GM18861 (cell line): ENCODE measurements around the gene JMJD8.
"Not testable (repeated sequence)": the region's sequence is repeated elsewhere in the genome, so short reads cannot be mapped to it uniquely, and the experiment has no call there.

ENCODE experiments used
- ATAC-seq: cut with Tn5 transposase; IDR thresholded peaks from one replicate; pipeline ENCODE4 v1.9.1; 2021; ENCODE audit not compliant: unreplicated experiment

The JMJD8 gene

DNA sequence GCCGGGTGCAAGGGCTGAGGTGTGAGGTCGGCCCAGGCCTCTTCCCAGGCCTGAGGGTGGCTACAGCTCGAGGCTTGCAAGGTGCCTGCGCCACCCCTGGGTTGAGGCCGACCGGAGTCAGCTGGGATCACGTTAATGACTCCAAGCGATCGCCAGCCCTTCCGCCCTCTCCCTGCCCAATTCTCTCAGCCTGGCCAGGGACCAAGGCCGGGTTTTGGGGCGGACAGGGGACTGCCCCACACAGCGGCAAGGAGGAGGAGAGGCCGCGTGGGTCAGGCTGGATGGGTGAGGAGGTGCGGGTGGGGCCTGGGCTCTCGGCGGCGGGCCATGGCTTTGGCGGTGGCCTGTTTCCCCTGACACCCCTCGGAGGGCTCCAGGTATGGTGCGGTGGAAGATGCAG is 9.2 kb upstream of the JMJD8 start:
- ATAC-seq = no peak

DNA sequence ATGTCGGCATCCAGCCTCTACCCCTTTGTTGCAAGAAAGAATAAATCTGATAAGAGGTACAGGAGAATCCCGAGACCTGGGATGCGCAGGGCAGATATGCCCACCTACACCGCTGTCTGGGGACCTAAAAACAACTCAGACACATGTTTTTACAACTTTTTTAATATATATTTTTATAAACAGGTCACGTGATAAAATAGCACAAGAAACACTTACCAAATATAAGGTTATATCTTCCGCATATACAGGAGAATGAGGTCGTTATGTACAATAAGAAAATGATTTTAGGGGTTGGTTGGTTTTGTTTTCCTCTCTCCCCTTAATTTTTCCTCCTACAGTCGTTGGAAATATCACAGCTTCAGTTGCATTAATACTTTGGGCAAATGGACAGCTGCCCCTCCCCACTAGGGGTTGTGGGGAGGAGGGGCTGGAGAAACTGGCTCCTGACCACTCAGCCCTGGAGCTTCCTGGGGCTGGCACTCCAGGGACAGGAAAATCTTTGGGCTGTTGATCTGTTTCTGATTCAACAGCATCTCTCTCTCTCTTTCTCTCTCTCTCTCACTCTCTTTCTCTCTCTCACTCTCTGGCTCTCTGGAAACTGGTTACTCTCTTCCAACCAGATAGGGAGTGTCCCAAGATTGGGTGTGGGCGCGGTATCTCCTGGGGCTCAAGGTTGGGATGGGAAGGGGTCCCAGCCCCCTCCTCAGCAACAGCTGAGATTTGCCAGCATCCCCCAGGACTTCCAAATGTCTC is 8.4 kb upstream of the JMJD8 start:
- no peak for ATAC-seq

DNA sequence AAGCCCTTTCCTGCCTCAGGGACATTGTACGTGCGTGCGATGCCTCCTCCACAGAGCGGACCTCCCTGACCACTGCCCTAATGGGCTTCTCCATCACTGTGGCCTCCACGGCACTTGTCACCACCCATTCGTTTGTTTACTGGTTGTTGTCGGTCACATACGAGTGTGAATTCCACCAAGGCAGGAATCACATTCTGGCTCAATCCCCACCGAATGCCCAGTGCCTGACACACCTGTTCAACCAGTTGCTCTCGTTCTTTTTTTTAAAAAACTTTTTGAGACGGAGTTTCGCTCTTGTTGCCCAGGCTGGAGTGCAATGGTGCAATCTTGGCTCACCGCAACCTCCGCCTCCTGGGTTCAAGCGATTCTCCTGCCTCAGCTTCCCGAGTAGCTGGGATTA is 7.1 kb upstream of the JMJD8 start:
- ATAC-seq = not testable (repeated sequence)

DNA sequence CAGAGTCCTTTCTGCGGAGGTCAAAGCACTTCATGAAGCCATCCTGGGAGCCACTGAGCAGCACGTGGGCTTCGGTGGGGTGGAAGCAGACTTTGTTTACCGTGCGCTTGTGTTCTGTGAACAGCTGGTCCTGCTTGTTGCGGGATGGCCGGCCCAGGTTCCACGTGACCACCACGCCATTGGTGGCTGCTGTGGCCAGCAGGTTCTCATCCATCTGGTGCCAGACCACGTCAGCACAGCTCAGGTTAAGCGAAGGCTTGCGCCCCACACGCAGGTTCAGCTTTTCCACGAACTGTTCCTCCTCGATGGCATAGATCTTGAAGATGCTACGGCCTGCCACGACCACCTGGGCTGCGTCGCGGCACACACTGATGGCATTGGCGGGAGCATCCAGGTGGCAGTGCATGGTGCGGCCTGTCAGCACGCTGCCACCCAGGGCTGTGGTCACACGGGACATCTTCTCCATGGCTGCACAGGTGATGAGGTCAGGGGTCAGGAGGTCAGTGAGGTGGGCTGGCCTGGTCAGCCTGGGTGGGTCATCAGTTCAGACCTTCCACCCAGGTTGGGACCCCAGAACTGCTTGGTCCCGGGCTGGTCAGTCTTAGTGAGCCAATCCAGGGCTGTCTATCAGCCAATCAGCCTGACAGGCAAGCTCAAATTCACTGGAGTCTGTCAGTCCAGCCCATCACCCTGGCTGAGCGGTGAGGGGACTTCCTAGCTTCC is 5.2 kb upstream of the JMJD8 start:
- no peak for ATAC-seq

DNA sequence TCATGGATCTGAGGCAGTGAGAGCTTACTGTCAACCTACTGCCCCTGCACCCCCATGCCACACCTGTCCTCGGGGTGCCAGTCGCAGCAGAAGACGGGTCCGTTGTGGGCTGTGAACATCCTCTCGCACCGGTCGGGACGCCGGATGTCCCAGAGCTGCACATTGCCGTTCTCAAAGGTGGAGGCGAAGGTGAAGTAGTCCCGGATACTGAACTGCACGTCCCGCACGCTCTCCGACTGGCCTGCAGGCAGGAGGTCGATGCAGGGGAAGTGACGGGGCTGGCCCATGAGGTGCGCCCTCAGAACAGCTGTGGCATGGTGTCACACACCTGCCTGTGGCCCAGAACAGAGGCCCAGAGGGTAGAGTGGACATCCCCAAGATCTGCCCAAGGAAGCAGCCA is 3.4 kb upstream of the JMJD8 start:
- ATAC-seq = no peak

DNA sequence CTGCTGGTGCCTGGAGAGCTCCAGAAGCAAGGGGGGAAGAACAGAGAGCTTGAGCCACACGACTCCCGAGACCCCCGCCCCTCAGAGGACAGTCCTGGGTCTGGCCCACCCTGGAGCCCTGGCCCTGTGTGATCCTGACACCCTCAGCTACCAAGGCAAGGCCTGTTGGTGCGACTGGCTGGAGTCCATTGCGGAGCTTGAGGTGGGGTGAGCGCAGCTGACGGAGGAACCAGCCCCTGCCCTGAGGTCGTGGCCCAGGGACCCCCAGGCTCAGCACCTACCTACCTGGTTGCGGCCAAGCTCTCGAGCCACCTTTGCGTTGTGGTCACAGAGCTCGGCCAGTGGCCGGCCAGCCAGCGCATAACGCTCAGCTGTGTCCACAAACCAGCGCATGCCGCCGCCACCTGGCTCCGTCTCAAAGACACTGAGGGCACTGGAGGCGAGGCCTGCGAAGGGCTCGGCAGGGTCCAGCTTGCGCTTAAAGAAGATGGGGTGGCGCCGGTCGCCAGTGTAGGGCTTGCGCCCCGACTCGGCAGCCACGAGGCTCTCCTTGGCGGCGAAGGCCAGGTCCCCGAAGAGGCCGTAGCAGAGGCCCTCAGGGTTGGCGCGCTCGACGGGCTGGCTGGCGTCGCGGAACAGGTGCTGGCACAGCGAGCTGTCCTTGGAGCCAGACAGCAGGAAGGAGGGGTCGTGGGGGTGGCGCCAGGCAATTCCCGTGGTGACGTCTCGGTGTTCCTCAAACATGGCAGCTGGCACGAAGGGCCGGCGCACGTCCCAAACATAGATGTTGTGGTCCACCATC is 2.5 kb upstream of the JMJD8 start:
- ATAC-seq = no peak

DNA sequence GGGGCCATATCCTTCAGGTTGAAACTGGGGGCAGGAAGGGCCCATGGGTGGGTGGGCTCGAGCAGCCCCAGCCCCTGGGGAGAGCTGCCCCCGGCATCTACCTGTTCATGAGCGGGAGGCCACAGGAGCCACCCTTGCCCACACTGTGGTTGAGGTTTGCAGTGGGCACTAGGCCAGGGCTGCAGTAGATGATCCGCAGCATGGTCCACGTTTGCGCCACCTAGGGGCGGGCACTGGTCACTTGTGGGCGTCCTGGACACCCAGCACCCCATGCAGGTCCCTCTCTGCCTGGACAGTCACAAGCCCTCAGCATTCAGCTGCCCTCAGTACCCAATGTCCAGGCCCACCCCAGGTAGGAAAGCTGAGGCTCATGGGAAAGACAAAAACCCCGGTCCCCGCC is 1.8 kb upstream of the JMJD8 start:
- no peak for ATAC-seq

DNA sequence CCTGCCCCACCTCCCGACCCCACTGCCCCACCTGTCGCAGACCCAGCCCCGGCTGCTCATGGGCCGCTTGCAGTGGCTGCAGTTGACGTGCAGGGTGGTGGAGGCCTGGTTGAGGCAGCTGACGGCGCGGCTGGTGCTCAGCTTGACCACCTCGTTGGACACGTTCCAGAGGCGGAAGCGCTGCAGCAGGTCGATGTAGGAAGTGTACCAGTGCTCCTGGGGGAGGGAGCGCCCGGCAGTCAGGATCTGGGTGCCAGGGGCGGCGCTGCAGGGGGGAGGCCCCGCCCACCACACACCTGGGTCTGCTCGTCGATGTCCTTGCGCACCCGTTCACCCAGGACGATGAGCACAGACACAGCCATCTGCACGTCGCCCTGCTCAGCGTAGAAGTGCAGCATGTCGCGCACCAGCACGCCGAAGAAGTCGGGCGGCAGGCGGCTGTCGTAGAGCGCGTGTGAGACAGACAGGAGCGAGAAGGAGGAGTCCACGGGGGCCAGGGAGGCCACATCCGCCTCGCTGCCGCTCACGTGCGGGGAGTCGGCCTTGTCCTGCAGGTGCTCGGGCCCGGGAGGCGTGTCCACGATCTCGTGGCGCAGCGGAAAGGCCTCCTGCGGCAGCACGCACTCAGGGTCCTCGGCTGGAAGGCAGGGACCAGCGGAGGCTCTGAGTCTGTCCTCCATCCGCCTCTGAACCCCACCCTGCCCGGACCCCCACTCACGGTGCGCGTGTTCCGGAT is 995 bp upstream of the JMJD8 start:
- no peak for ATAC-seq

DNA sequence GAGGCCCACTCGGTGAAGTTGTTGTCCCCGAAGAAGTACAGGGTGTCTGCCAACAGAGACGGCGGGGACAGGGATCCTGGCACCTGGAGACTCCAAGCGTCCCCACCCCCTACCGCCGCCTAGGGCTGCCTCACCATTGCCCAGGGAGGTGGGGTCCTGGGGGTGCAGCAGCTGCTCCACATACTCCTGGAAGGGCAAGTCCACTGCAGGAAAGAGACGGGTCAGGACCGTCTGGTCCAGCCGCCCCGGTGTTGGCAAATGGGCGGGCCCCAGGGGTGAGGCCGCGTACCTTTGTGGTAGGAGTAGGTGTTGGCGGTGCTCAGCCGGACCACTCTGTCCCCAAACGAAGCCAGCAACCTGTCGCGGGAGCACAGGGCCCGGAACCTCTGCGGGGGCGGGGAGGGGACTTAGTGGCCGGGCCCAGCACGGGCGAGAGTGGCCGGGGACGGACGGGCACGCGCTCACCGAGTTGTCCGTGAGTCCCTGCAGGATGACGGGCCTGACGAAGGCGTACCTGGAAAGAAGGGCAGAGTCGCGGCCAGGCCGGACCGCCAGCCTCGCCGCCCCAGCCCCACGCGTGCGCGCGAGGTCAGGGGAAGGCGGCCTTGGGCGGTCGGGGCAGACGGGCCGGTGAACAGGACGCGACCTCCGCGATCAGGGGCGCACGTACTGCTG is 601 bp downstream of the JMJD8 start:
- ATAC-seq = no peak

DNA sequence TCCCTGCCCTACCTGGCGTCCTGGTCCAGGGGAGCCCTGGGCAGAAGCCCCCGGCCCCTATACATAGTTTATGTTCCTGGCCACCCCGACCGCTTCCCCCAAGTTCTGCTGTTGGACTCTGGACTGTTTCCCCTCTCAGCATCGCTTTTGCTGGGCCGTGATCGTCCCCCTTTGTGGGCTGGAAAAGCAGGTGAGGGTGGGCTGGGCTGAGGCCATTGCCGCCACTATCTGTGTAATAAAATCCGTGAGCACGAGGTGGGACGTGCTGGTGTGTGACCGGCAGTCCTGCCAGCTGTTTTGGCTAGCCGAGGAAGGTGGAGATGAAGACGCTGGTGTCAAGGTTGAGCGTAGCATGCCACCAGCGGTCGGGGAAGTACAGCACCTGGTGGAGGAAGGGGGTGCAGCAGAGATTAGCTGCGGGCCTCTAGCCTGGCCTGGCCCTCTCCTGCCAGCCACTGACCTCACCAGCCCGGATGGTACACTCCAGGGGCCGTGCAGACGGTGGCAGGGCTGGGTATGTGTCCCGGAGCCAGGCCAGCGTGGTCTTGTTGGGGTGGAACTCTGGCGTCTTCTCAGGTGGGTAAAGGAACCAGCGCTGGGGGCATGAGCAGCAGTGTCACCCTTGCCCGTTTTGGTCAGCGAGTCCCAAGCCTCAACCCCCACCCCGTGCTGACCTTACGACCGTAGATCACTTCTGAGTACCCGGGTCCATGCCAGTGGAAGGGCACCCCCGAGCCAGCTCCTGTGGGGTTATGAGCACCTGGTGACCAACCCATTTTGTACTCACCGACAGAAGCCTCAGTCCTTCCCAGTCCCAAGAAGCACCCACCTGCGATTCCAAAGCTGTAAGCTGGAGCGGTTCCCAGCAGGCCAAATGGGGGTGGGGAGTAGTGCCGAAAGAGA is 1.4 kb downstream of the JMJD8 start:
- ATAC-seq = no peak

DNA sequence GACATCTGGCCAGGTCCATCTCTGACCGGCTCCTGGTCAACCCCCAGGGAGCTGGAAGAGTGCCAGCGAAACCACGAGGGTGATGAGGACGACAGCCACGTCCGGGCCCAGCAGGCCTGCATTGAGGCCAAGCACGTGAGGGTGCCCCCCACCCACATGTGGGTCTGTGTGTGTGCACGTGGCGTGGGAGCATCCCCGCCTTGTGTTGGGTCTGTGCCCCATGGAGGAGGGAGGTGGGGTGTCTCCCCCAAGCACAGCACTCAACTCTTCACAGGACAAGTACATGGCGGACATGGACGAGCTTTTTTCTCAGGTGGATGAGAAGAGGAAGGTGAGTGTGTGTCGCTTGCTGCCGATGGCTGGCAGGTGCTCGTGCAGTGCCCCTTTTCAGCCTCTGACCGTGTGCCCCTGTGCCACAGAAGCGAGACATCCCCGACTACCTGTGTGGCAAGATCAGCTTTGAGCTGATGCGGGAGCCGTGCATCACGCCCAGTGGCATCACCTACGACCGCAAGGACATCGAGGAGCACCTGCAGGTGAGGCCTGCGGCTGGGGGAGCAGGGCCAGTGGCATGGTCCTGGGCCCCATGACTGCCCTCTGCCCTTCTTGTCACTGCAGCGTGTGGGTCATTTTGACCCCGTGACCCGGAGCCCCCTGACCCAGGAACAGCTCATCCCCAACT is 2.2 kb downstream of the JMJD8 start:
- no peak for ATAC-seq

DNA sequence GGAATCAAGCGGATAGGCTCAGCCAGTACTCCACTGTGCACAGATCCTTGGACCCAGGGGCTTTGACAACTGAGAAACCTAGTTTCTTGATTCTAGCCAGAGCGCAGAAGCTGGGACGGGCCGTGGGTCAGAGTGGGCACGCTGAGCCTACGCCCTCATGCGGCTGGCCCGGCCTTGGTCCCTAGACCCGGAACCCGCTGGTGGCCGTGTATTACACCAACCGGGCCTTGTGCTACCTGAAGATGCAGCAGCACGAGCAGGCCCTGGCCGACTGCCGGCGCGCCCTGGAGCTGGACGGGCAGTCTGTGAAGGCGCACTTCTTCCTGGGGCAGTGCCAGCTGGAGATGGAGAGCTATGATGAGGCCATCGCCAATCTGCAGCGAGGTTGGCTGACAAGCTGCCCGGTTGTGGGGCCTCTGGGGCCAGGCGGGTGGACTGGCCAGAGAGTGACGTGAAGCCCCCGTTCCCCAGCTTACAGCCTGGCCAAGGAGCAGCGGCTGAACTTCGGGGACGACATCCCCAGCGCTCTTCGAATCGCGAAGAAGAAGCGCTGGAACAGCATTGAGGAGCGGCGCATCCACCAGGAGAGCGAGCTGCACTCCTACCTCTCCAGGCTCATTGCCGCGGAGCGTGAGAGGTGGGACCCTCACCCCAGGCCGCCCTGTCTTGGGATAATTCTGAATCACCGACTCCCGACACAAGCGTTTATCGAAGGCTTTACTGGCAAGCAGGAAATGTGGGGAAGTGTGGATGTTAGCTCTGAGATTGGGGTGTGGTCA is 3.0 kb downstream of the JMJD8 start:
- ATAC-seq = no peak

DNA sequence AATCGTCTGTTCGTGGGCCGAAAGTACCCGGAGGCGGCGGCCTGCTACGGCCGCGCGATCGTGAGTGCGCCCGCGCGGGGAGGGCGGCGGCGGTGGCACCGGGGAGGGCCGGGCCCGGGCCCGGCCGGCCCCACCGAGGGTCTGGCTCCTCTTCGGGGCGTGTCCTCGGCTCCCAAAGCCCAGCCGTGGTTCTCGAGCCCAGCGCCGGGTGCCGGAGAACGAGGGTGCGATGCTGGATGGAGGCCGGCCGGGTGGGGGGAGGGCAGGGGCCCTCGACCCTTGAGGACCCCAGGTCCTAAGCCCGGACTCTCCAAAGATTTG is 3.5 kb downstream of the JMJD8 start:
- ATAC-seq = no peak

DNA sequence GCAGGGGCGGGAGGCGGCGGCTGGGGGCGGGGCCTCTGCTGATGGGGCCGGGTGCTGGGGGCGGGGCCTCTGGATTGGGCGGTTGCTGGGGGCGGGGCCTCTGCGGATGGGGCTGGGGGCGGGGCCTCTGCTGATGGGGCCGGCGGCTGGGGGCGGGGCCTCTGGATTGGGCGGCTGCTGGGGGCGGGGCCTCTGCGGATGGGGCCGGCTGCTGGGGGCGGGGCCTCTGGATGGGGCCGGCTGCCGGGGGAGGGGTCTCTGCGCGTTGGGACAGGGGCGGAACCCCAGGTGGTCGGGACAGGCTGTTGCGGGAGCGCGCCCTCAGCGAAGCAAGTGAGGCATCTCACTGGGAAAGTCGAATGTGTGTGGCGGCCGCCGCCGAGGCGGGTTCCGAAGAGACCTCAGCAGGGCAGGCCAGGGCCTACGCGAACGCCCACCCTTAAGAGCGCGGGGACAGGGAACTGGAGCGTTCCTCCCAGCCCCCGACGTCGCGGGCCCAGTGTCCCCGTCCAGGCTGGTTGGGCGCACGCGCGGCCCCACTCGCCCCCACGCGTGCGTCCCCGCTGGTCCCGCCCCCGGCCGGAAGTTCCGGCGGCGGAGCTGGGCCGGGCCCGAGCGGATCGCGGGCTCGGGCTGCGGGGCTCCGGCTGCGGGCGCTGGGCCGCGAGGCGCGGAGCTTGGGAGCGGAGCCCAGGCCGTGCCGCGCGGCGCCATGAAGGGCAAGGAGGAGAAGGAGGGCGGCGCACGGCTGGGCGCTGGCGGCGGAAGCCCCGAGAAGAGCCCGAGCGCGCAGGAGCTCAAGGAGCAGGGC is 4.1 kb downstream of the JMJD8 start, which contains the start of gene STUB1:
Gene STUB1 (plus strand): TSS at position 597 of the 811 bp plus-strand sequence. CDS start 116 bp downstream, at position 713.
- ATAC-seq = no peak

DNA sequence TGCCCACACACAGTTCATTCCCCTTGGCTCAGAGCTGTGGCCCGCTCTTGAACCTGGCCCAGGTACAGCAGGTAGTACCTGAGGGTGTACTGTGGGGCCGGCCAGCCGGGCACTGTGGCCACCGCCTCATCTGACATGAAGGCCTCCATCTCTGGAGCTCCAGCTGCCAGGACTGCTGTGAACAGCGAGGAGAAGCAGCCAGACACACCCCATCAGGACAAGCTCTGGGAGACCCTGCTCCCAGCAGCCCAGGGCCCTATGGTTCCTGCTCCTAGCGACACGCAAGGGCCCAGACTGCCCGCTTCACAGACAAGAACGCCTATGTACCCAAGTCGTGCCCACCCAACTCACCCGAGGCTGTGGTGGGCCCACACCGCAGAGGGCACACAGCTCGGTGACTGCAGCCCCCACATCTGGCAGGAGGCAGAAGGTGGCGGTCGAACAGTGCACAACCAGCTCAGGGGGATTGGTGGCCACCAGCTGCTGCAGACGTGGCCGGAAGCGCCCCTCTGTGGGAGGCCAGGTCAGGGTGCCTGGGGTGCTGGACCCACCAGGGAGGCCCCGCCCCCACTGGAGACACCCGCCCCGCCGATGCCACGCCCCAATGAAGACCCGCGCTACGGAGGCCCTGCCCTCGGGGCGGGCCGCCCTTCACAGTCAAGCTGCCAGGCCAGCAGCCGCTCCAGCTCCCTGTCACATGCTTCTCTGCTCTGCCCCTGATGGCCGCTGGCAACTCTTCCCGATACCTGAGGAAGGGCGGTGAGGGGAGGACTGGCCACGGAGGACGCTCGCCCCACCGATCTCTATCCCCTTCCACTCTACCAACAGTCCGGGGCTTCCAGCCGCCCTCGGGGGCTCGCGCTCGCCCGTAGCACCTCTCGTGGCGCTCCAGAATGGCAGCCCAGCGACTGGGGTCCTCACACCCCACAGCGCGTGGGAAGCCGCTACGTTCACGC is 5.0 kb downstream of the JMJD8 start:
- ATAC-seq = no peak

DNA sequence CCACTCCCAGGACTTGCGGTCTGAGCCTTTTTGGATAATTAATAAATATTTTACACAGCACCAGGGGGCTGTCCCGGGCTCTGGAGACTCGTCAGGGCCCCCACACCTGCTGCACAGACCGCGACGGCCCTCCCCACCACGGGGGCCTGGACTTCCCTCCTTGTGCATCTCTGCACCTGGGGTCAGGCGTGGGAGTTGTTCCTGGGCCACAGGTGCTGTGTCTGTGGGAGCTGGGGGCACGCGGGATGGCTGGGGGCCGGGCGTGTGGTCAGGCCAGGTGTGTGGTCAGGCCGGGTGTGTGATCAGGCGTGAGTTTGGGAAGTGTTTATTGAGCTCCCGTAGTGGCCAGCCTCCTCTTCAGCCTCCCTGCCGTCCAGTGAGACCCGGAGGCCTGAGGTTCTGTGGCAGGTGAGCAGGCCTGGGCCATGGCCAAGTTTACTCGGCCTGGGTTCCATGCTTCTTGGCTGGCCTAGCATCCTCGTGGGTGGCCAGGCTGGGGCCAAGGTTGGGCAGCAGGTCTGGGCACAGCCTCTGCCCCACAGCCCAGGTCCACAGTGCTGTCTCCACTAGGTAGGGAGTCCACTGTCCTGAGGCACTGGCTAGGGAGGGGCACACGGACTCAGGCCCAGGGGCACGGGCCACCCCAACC is 5.8 kb downstream of the JMJD8 start:
- no peak for ATAC-seq
